ENCODE results near the gene PTPN12.

- no peak for TF ChIP-seq TAF1 (IDR thresholded peaks at IDR 0.05; ENCODE audit: low read depth)
- TF ChIP-seq CTCF (IDR thresholded peaks at IDR 0.05; ENCODE audit: poor library complexity, severe bottlenecking), result no peak
- TF ChIP-seq RAD21 (conservative IDR thresholded peaks at IDR 0.05), result no peak
- no peak for TF ChIP-seq POLR2AphosphoS5 (IDR thresholded peaks at IDR 0.05)
- no peak for TF ChIP-seq EZH2 (IDR thresholded peaks at IDR 0.05; ENCODE audit: borderline replicate concordance, insufficient read depth, low read length, poor library complexity, severe bottlenecking)
- TF ChIP-seq EP300 (conservative IDR thresholded peaks at IDR 0.05; ENCODE audit: poor library complexity, severe bottlenecking), result no peak
- TF ChIP-seq SMC3 (conservative IDR thresholded peaks at IDR 0.05; ENCODE audit: poor library complexity), result no peak
- no peak for TF ChIP-seq MXI1 (conservative IDR thresholded peaks at IDR 0.05; ENCODE audit: poor library complexity, severe bottlenecking)
Observed at GRCh38 chr7:77553123-77553522, 16.0 kb downstream of the PTPN12 start.

All from neural cell (in vitro differentiated cells).